ENCODE data around the gene PRICKLE3.

- no peak for TF ChIP-seq POLR2A (IDR thresholded peaks at IDR 0.05)
- TF ChIP-seq CTCF (IDR thresholded peaks at IDR 0.05) = no peak
These were observed 24.2 kb upstream of the PRICKLE3 start for GRCh38 chrX:49210406-49210805.

Measured in testis (tissue), 2 donors.